B cell (primary cell): Measurements from ENCODE around the gene SLC25A34. TPM values are rescaled to one million over a fixed set of nuclear protein-coding genes. Genes with fewer than 3 reads are reported as not detected.

ENCODE experiments used
- ATAC-seq: fragments of 200-7000 bp; cut with Tn5 transposase; one replicate; pipeline ENCODE4 v1.10.0; 2021; ENCODE audit warnings: low read depth, mild to moderate bottlenecking, moderate number of reproducible peaks, moderate library complexity
- CTCF ChIA-PET: fragments of 350-600 bp; sonication (Branson Sonifier 250); formaldehyde crosslinking; loops from one replicate; lab custom pipeline; 2021; ENCODE audit warnings: antibody characterized with exemption, inconsistent platforms; lab: Charles Lee
- POLR2A ChIA-PET: fragments of 350-600 bp; sonication (Branson Sonifier 250); formaldehyde crosslinking; loops from one replicate; lab custom pipeline; 2021; ENCODE audit warnings: antibody characterized with exemption; lab: Charles Lee
- DNase-seq: peaks from one replicate; pipeline ENCODE4 v3.0.0; 2013
- H2AFZ ChIP-seq: 2 replicates; pipeline ENCODE4 v1.6.1; 2012; ENCODE audit warnings: mild to moderate bottlenecking, low read depth, low read length; ENCODE audit not compliant: insufficient read depth, poor library complexity, severe bottlenecking
- H3K27ac ChIP-seq, 2 donors: 1 replicate in 1 of 2; 2 replicates in 1 of 2; pipeline ENCODE4 v1.5.1; 2012 to 2013; ENCODE audit warnings: low read length in 2 of 2, mild to moderate bottlenecking in 2 of 2, moderate library complexity in 1 of 2
- H3K27me3 ChIP-seq, 4 experiments: fragments of 200-600 bp in 1 of 4; sonication (generic) in 1 of 4; replicated peaks in 1 of 4; 1 replicate in 2 of 4; 2 replicates in 2 of 4; pipeline versions ENCODE4 v1.6.1 to v1.7.0; 2013 to 2016; ENCODE audit warnings: low read length in 3 of 4, mild to moderate bottlenecking in 2 of 4, mixed read lengths in 1 of 4, moderate library complexity in 1 of 4; ENCODE audit not compliant: insufficient read depth in 4 of 4, control insufficient read depth in 3 of 4; ENCODE audit errors: control extremely low read depth in 1 of 4
- H3K36me3 ChIP-seq, 2 experiments: replicated peaks in 1 of 2; 1 replicate in 1 of 2; 2 replicates in 1 of 2; pipeline versions ENCODE4 v1.6.1 to v1.7.1; 2013; ENCODE audit warnings: low read length in 1 of 2; ENCODE audit not compliant: insufficient read depth in 2 of 2, control insufficient read depth in 1 of 2; ENCODE audit errors: control extremely low read depth in 1 of 2, extremely low read depth in 1 of 2
- H3K4me1 ChIP-seq, 2 donors: fragments of 200-600 bp in 1 of 2; sonication (generic) in 1 of 2; 1 replicate in 1 of 2; 2 replicates in 1 of 2; pipeline versions ENCODE4 v1.5.1 to v1.6.1; 2013 to 2017; ENCODE audit warnings: low read length in 2 of 2; ENCODE audit not compliant: control insufficient read depth in 2 of 2, insufficient read depth in 2 of 2
- H3K4me2 ChIP-seq: replicated peaks from 2 replicates; pipeline ENCODE3; 2012; ENCODE audit warnings: mild to moderate bottlenecking, low read depth, low read length; ENCODE audit not compliant: poor library complexity, severe bottlenecking
- H3K4me3 ChIP-seq, 5 experiments: fragments of 200-600 bp in 1 of 5; sonication (generic) in 1 of 5; 1 replicate in 3 of 5; 2 replicates in 2 of 5; pipeline versions ENCODE4 v1.5.1 to v1.7.0; 2011 to 2016; ENCODE audit warnings: low read length in 4 of 5, mild to moderate bottlenecking in 4 of 5, low read depth in 2 of 5, control low read depth in 1 of 5, moderate library complexity in 1 of 5; ENCODE audit not compliant: insufficient read depth in 1 of 5; ENCODE audit errors: control extremely low read depth in 1 of 5, extremely low read depth in 1 of 5
- H3K79me2 ChIP-seq: fragments of 200-600 bp; sonication (generic); one replicate; pipeline ENCODE4 v1.6.0; 2016; ENCODE audit warnings: low read length; ENCODE audit not compliant: control insufficient read depth, insufficient read depth
- H3K9ac ChIP-seq: fragments of 200-600 bp; sonication (generic); 2 replicates; pipeline ENCODE4 v1.6.1; 2017; ENCODE audit warnings: mild to moderate bottlenecking, low read length, moderate library complexity
- H3K9me3 ChIP-seq, 3 donors: one replicate each; pipeline versions ENCODE4 v1.6.1 to v1.7.1; 2013; ENCODE audit warnings: low read length in 2 of 3; ENCODE audit not compliant: control insufficient read depth in 2 of 3, insufficient read depth in 1 of 3; ENCODE audit errors: control extremely low read depth in 1 of 3
- H4K20me1 ChIP-seq: 2 replicates; pipeline ENCODE4 v1.6.0; 2012; ENCODE audit warnings: mild to moderate bottlenecking, low read length; ENCODE audit not compliant: insufficient read depth, control insufficient read depth, poor library complexity, severe bottlenecking
- H3K27ac Mint-ChIP-seq: one replicate; pipeline ENCODE4 v1.8.0; 2021; ENCODE audit warnings: mixed read lengths
- H3K27me3 Mint-ChIP-seq: one replicate; pipeline ENCODE4 v1.8.0; 2021; ENCODE audit warnings: mixed read lengths
- H3K4me1 Mint-ChIP-seq: one replicate; pipeline ENCODE4 v1.8.0; 2021; ENCODE audit warnings: mixed read lengths
- H3K4me3 Mint-ChIP-seq: one replicate; pipeline ENCODE4 v1.8.0; 2021; ENCODE audit warnings: mixed read lengths
- H3K9me3 Mint-ChIP-seq: one replicate; pipeline ENCODE4 v1.8.0; 2022; ENCODE audit warnings: mixed read lengths; ENCODE audit not compliant: insufficient read depth
- EZH2 ChIP-seq: IDR thresholded peaks from 2 replicates; pipeline ENCODE4 v1.6.1; 2012; ENCODE audit warnings: borderline replicate concordance, low read depth, mild to moderate bottlenecking, moderate library complexity, low read length; ENCODE audit not compliant: insufficient read depth, poor library complexity, severe bottlenecking
- WGBS: methylation state at CpG from one replicate; pipeline ENCODE4 v1.1.5; 2013; ENCODE audit warnings: missing lambda C conversion rate; ENCODE audit not compliant: insufficient coverage; 5-methylcytosine and 5-hydroxymethylcytosine counted together
- intact Hi-C: fragments of 100-400 bp; cut with micrococcal nuclease; formaldehyde crosslinking; loops from one replicate; pipeline ENCODE4 v1.10.0; 2022
- polyA plus RNA-seq: library from polyadenylated mRNA; depleted of rRNA; stranded (reverse); fragments of >200 nt; gene quantifications from 2 replicates; pipeline ENCODE4 v1.2.3, GENCODE V29; 2012
- total RNA-seq, 2 donors: library from RNA; stranded (reverse); fragments of 120-200 nt in 1 of 2; gene quantifications; 1 replicate in 1 of 2; 2 replicates in 1 of 2; pipeline versions ENCODE4 v1.2.3 to v1.2.4, GENCODE V29; 2013 to 2022
- TF ChIP-seq, protein P1 (sequence below): fragments of 200-600 bp; IDR thresholded peaks from one replicate; pipeline ENCODE4 v1.8.0; 2022; ENCODE audit warnings: antibody characterized with exemption, mild to moderate bottlenecking

The SLC25A34 gene
- total and polyA plus RNA-seq, 2 donors (not counting 1 experiment from before 2014, with no cell fraction given), result 4.6 to 5.4 TPM

DNA sequence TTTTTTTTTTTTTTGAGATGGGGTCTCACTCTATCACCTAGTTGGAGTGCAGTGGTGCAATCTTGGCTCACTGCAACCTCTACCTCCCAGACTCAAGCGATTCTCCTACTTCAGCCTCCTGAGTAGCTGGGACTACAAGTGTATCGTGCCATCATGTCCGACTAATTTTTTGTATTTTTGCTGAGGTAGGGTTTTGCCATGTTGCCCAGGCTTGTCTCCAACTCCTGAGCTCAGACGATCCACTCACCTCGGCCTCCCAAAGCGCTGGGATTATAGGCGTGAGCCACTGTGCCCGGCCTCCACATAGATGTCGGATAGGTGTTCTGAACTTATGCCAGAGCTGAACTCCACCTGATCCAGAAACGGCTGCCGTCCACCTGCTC, 30.9 kb upstream of the SLC25A34 start:
- H3K79me2 ChIP-seq, result peaks cover 100% of the 10 kb centered on the region
- ChIA-PET POLR2A (no interaction called here), CTCF (no interaction called here)
- peaks cover 1 to 8% of the 10 kb centered on the region in 2 donors for H3K4me1 ChIP-seq
- H3K4me2 ChIP-seq, result no peak overlapping the region
- H3K27me3 Mint-ChIP-seq, result no peaks in the 10 kb centered on the region
- DNase-seq (no peak), ATAC-seq (no peak)
- peaks cover 3 to 18% of the 10 kb centered on the region in 2 experiments for H3K36me3 ChIP-seq
- TF ChIP-seq, protein P1, sequence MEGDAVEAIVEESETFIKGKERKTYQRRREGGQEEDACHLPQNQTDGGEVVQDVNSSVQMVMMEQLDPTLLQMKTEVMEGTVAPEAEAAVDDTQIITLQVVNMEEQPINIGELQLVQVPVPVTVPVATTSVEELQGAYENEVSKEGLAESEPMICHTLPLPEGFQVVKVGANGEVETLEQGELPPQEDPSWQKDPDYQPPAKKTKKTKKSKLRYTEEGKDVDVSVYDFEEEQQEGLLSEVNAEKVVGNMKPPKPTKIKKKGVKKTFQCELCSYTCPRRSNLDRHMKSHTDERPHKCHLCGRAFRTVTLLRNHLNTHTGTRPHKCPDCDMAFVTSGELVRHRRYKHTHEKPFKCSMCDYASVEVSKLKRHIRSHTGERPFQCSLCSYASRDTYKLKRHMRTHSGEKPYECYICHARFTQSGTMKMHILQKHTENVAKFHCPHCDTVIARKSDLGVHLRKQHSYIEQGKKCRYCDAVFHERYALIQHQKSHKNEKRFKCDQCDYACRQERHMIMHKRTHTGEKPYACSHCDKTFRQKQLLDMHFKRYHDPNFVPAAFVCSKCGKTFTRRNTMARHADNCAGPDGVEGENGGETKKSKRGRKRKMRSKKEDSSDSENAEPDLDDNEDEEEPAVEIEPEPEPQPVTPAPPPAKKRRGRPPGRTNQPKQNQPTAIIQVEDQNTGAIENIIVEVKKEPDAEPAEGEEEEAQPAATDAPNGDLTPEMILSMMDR, result no peak
- TF ChIP-seq EZH2, result no peak
- H3K9ac ChIP-seq, result no peak overlapping the region
- no peak overlapping the region for H2AFZ ChIP-seq
- WGBS, result 98% methylated on average over 10 of the region's 11 CpGs
- H3K4me1 Mint-ChIP-seq, result peaks cover 35% of the 10 kb centered on the region
- intact Hi-C loops, result no loop called here
- H3K4me3 ChIP-seq, result no peak overlapping the region
- peaks cover 83% of the 10 kb centered on the region for H4K20me1 ChIP-seq
- no peak overlapping the region for H3K27ac ChIP-seq
- H3K9me3 Mint-ChIP-seq, result no peaks in the 10 kb centered on the region
- no peak overlapping the region for H3K4me3 Mint-ChIP-seq
- no peak overlapping the region for H3K27ac Mint-ChIP-seq
- no peaks in the 10 kb centered on the region for H3K9me3 ChIP-seq
- H3K27me3 ChIP-seq, result no peaks in the 10 kb centered on the region

DNA sequence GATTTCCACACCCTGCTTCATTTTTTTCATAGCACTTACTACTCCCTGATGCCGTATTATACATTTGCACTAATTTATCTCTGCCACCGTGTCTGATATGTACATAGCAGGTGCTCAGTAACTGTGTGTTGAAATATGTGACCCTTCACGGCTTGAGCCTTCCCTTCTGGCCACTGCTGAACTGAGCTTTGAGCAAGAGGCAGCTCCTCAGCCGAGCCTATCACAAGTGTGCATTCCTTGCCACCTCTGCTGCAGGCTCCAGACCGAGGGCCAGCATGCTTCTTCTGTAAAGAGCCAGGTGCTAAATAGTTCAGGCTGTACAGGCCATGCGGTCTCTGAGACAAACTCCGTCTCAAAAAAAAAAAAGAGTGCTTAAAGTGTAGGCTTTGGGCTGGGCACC, 29.3 kb upstream of the SLC25A34 start:
- no peak overlapping the region for H3K27ac ChIP-seq
- H4K20me1 ChIP-seq, result peaks cover 79% of the 10 kb centered on the region
- no peaks in the 10 kb centered on the region for H3K27me3 ChIP-seq
- POLR2A ChIA-PET, result no interaction called here
- peaks cover 0 to 18% of the 10 kb centered on the region in 2 experiments for H3K36me3 ChIP-seq
- intact Hi-C loops, result no loop called here
- no peak overlapping the region for H3K4me3 ChIP-seq
- peaks cover 29% of the 10 kb centered on the region for H3K4me1 Mint-ChIP-seq
- CTCF ChIA-PET, result no interaction called here
- 94% methylated on average over 5 of the region's 7 CpGs for WGBS
- no peak overlapping the region for H3K4me2 ChIP-seq
- H3K4me3 Mint-ChIP-seq, result no peak overlapping the region
- H3K4me1 ChIP-seq, result peaks cover 0 to 4% of the 10 kb centered on the region in 2 donors
- no peaks in the 10 kb centered on the region for H3K27me3 Mint-ChIP-seq
- DNase-seq, result no peak
- no peaks in the 10 kb centered on the region for H3K9me3 Mint-ChIP-seq
- H3K79me2 ChIP-seq, result peaks cover 100% of the 10 kb centered on the region
- H3K9ac ChIP-seq, result no peak overlapping the region
- no peaks in the 10 kb centered on the region for H3K9me3 ChIP-seq
- TF ChIP-seq, protein P1, result no peak
- no peak for TF ChIP-seq EZH2
- peak overlapping the region; percentile 38 for H3K27ac Mint-ChIP-seq
- no peak overlapping the region for H2AFZ ChIP-seq
- no peak for ATAC-seq
